Measurements from ENCODE around the gene TXNDC5. TPM values are rescaled to one million over a fixed set of nuclear protein-coding genes. Genes with fewer than 3 reads are reported as not detected.

Gene TXNDC5
- total and polyA plus RNA-seq, 2 experiments from 2014 or later: 42.9 to 210 TPM

- DNase-seq (ENCODE audit: low spot score) (no peak), ATAC-seq (no peak)
- H3K4me1 Mint-ChIP-seq: peaks cover 8% of the 10 kb centered on the region
- 0 out of 3 replicates have a peak, but pooled peaks cover 3% of the 10 kb centered on the region for H3K36me3 Mint-ChIP-seq (ENCODE audit: low read depth)
- H3K4me1 ChIP-seq (ENCODE audit: insufficient read depth): peaks cover 14% of the 10 kb centered on the region; the same call in 1 of the 2 replicates
- peak overlapping the region; percentile 91; the same call in 1 of the 2 replicates for H3K4me2 ChIP-seq
- H3K27ac ChIP-seq (ENCODE audit: low read depth): no peak overlapping the region
- H3K27me3 ChIP-seq (ENCODE audit: insufficient read depth): peaks cover 9% of the 10 kb centered on the region; the same call in 1 of the 2 replicates
- H3K4me3 ChIP-seq: no peak overlapping the region
- no peak overlapping the region for H2AFZ ChIP-seq
- no peaks in the 10 kb centered on the region for H3K27me3 Mint-ChIP-seq (ENCODE audit: insufficient read depth, low read depth, poor library complexity)
- peaks cover 10% of the 10 kb centered on the region; the same call in 1 of the 2 replicates for H3F3A ChIP-seq (replicated peaks; ENCODE audit: low read depth)
- no peaks in the 10 kb centered on the region for H3K36me3 ChIP-seq (ENCODE audit: insufficient read depth)
- H3K27ac Mint-ChIP-seq: no peak overlapping the region
- H4K20me1 ChIP-seq (replicated peaks; ENCODE audit: insufficient read depth): peaks cover 15% of the 10 kb centered on the region; the same call in 1 of the 2 replicates
- H3K79me2 ChIP-seq (replicated peaks; ENCODE audit: insufficient read depth): peaks cover 27% of the 10 kb centered on the region
- no peaks in the 10 kb centered on the region for H3K9me2 ChIP-seq (ENCODE audit: insufficient read depth)
- no peak overlapping the region for H3K4me3 Mint-ChIP-seq
- no peaks in the 10 kb centered on the region for H3K9me3 Mint-ChIP-seq
- no peak for TF ChIP-seq ZNF331 (CRISPR knock-in tag; IDR thresholded peaks at IDR 0.05; ENCODE audit: low read depth)
- no peak for TF ChIP-seq REST (IDR thresholded peaks at IDR 0.05; ENCODE audit: unreplicated experiment)
- TF ChIP-seq JUNB (IDR thresholded peaks at IDR 0.05; ENCODE audit: unreplicated experiment): no peak
- TF ChIP-seq POLR2AphosphoS5 (IDR thresholded peaks at IDR 0.05; ENCODE audit: low read depth): no peak
- TF ChIP-seq ZNF114 (CRISPR knock-in tag; IDR thresholded peaks at IDR 0.05): no peak
- TF ChIP-seq CTCF (conservative IDR thresholded peaks at IDR 0.05; ENCODE audit: low read depth in 2 of 2): no peak
- TF ChIP-seq, protein P1, sequence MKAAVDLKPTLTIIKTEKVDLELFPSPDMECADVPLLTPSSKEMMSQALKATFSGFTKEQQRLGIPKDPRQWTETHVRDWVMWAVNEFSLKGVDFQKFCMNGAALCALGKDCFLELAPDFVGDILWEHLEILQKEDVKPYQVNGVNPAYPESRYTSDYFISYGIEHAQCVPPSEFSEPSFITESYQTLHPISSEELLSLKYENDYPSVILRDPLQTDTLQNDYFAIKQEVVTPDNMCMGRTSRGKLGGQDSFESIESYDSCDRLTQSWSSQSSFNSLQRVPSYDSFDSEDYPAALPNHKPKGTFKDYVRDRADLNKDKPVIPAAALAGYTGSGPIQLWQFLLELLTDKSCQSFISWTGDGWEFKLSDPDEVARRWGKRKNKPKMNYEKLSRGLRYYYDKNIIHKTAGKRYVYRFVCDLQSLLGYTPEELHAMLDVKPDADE (IDR thresholded peaks at IDR 0.05): no peak
- TF ChIP-seq EZH2 (IDR thresholded peaks at IDR 0.05; ENCODE audit: low read depth, unreplicated experiment): no peak
- no peak for TF ChIP-seq EZH2phosphoT487 (IDR thresholded peaks at IDR 0.05; ENCODE audit: unreplicated experiment)
- TF ChIP-seq NANOG (IDR thresholded peaks at IDR 0.05; ENCODE audit: borderline replicate concordance): no peak
- TF ChIP-seq CREB1 (CRISPR knock-in tag; IDR thresholded peaks at IDR 0.05; ENCODE audit: low read depth): no peak
- TF ChIP-seq STAT1 (IDR thresholded peaks at IDR 0.05; ENCODE audit: unreplicated experiment): no peak
- no peak for TF ChIP-seq ZNF462 (CRISPR knock-in tag; IDR thresholded peaks at IDR 0.05)
These were observed 1.4 kb upstream of the TXNDC5 start for GRCh38 chr6:7912024-7912423.

All from GM23338 (cell line).